Measurements from ENCODE around the gene CD74. TPM values are rescaled to one million over a fixed set of nuclear protein-coding genes. Genes with fewer than 3 reads are reported as not detected.

The CD74 gene
- total RNA-seq, 1 donor from 2014 or later, result 1,068 TPM

DNA sequence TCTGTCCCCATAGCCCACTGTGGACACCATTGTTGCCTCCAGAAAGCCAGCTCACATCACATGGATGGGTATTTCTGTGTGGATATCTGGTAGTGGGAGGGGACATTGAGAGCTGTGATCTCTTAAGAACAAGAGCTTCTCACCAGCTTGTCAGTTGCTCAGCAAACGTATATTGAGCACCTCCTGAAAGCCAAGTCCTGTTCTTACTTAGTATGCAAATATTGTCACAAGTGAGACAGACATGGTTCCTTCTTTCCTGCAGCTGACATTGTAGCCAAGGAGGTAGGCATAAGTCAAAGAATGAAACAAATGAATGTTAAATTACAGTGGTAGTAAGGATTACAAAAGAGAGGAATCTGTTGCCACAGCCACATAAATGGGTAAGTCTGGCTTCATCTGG, 51.4 kb downstream of the CD74 start:
- DNase-seq (ENCODE audit: low spot score), result no peak

DNA sequence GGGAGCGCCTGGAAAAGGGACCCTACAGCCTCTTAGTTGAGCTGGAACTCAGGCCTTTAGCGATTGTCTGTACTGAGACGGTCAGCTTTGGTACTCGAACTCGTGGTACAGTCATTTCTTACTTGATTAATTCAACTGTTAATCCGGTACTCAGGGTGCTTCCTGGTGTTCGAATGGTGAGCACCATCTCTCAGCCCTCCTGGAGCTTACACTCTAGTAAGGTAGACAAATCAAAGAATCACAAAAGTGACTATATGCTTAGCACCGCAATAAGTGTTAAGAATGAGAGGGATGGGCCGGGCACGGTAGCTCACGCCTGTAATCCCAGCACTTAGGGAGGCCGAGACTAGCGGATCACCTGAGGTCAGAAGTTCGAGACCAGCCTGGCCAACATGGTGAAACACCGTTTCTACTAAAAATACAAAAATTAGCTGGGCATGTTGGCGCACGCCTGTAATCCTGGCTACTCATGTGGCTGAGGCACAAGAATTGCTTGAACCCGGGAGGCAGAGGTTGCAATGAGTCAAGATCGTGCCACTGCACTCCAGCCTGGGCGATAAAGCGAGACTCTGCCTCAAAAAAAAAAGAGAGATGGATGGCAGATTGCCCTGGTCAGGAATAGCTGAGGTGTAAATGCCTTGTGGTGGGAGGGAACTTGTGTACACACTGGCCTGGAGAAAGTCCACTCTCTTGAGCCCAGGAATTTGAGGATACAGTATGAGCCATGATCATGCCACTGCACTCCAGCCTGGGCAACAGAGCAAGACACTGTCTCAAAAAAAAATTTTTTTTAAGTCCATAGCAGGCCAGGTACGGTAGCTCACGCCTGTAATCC, 54.2 kb downstream of the CD74 start:
- no peak for DNase-seq (ENCODE audit: low spot score)

DNA sequence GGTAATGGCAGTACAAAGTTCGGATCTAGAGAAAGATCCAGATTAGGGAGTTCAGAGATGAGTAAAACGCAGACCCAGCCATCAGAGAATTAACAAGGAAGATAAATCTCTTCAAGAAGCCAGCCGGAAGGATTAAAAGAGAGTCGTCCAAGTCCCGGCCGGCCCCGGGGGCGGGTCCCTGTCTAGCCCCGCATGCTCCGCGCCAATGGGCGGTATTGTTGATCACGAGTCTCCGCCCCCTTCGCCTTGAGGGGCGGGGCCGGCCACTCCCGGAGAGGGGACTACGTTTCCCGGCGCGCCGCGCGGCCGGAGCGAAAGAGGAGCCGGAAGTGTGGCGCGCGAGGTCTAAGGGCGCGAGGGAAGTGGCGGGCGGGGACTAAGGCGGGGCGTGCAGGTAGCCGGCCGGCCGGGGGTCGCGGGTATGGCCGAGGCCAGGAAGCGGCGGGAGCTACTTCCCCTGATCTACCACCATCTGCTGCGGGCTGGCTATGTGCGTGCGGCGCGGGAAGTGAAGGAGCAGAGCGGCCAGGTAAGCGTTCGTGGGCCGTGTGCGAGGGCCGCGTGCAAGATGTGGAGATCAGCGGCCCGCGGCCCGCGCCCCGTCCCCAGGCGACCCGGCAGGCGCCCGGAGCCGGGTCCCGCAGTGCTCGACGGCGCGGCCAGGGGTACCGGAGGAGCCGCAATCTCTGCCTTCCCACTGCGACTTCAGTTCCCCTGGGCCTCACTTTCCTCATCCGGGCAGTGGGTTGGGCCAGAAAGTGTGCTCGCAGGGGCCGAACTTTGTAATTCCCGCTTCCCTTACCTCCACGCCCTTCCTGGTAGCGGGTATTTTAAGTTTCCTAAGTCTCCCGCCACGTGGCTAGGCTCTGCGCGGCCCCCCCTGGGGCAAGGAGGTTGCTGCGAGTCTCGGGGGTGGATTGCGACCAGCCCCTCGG, 55.1 kb downstream of the CD74 start, which contains the start of gene TCOF1:
TSS of gene TCOF1 (plus strand) at position 372 of the 935 bp plus-strand sequence. CDS start at position 422, 50 bp downstream.
- peak; percentile 97 for DNase-seq (ENCODE audit: low spot score)

DNA sequence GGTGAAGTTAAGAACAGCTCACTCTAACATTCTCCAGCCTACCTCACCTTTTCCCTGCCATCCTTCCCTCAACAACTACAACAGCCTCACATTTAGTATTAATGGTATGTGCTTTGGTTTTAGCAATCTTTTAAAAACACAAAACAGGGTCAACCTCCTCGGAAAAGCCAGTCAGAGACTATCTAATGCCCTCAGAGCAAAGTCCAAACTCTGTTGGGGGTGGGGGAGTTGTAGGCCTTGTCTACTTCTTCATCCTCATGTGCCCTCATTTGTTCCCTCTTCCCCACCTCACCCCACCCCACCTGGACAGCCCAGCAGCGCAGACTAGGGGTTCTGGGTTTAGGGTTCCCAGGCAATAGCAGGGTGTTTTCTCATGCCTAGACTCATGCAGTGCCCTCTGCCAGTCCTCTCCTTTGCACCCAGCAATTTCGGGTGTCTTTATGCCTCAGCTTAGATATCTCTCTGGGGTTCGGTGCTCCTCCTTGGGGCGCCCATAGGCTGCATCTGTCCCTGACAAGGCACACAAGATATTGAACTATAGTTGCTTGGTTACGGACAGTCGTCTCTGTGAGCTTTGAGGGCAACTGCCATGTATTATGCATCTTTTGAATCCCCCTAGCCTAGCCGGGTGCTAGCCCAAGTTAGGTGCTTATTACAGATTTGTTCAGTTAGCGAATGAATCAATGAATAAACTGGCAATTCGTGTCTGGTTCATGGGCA, 56.0 kb downstream of the CD74 start:
- no peak for DNase-seq (ENCODE audit: low spot score)

DNA sequence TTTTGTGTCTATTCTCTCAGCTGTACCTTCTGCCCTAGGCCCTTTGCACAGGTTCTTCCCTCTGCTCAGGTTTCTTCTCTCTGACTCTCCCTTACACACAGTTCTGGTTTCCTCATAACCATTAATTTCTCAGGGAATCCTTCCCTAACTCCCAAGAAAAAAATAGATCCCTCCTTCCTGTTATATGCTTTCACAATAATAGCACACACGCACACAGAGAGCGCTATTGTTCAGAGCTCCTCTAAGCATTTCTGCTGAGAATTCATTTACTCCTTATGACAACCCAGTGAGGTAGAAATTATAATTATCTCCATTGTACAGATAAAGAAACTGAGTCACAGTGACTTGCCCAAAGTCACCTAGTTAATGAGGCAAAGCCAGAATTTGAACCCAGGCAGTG, 56.9 kb downstream of the CD74 start:
- DNase-seq (ENCODE audit: low spot score), result no peak

DNA sequence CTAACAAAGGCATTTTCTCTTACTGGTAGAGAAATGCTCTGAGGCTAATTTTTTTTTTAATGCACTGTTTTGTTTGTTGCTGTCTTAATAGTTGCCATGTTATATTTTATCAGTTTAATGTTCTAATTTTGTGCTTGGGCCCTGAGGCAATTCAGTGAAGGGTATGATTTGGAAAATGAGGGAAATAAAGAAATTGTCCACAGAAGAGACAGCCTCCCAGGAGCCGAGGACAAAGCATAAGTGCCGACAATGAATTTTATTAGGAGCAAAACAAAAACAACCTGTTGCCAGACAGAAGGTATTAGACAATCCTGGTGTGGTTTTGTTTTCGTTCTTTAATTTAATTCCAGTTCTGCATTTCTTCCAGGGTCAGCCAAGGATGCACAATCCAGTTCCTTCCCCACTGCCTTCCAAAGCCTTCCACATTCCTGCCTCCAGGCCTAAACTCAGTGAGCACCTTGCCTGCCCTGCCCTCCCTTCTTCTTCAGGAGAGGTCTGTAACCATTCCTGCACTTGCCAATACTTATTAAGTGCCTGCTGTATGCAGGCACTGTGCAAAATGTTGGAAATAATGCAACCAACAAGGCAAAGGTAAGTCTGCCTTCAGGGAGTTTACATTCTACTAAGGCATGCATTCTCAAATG, 59.6 kb downstream of the CD74 start:
- no peak for DNase-seq (ENCODE audit: low spot score)

DNA sequence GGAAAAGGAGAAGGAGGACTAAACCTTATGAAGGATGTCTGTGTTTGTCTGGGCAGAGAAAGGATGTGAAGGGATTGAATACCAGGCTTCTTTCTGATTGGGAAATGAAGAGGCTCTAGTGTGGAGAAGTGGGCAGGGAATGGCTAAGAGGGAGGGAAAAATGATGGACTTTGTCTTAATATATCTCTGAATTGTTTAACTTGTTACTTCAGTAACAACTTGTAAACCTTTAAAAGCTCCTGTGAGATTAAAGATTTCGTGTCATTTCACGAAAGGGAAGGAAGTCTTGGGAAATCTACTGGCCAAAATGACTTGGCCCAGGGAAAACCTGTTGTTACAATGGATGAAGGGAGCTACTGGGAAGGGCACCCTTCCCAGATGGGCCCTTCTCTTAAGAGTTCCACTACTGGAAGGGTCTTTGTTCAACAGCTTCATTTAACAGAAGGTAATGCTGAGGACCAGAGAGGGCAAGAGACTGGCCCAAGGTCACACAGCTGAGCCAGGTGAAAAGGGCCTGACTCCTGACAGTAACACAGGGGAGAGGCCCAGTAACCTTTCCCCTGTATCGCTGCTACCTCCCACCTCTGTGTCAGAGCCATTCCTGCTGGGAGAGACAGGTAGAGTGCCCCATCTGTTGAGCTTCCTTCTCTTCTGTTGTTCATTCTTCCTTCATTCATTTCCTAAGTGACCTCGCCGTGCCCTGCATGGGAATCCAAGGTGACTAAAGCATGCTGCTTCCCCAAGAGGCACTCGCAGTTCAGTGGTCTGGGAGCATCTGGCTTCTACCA, 60.3 kb downstream of the CD74 start:
- no peak for DNase-seq (ENCODE audit: low spot score)

Other genes starting within 250 kb of the CD74 start
- gene CDX1, start 246.1 kb downstream of the CD74 start, total RNA-seq, result not detected
- gene SLC6A7, start 222.8 kb downstream of the CD74 start, total RNA-seq, result 0.10 TPM
- 1.4 TPM for gene CAMK2A, start 123.1 kb downstream of the CD74 start, total RNA-seq
- 0.65 TPM for gene ARSI, start 110.0 kb downstream of the CD74 start, total RNA-seq
- gene TCOF1, start 55.2 kb downstream of the CD74 start, total RNA-seq, result 39.3 TPM
- gene RPS14, start 36.8 kb upstream of the CD74 start, total RNA-seq, result 2,344 TPM
- 54.3 TPM for gene NDST1, start 95.2 kb upstream of the CD74 start, total RNA-seq
- 73.9 TPM for gene SYNPO, start 227.8 kb upstream of the CD74 start, total RNA-seq
- gene MYOZ3, start 248.3 kb upstream of the CD74 start, total RNA-seq, result 2.6 TPM